Osteoblast (primary cell): ENCODE data around the gene NFKBIZ. TPM values are rescaled to one million over a fixed set of nuclear protein-coding genes. Genes with fewer than 3 reads are reported as not detected.
A peak's percentile ranks its signal among the peaks of the same experiment; 100 is the strongest.
"Not testable (repeated sequence)": the region's sequence is repeated elsewhere in the genome, so short reads cannot be mapped to it uniquely, and the experiment has no call there.

ENCODE experiments used
- DNase-seq: peaks from one replicate; pipeline ENCODE4 v3.0.0; 2011; ENCODE audit warnings: low spot score, mixed read lengths; ENCODE audit not compliant: insufficient read length; ENCODE audit errors: missing footprints
- H2AFZ ChIP-seq: 2 replicates; pipeline ENCODE4 v1.6.0; 2011; ENCODE audit warnings: mild to moderate bottlenecking, low read length
- H3K27ac ChIP-seq: 2 replicates; pipeline ENCODE4 v1.5.1; 2011; ENCODE audit warnings: mild to moderate bottlenecking, low read depth, low read length, moderate library complexity
- H3K27me3 ChIP-seq: 2 replicates; pipeline ENCODE4 v1.6.0; 2012; ENCODE audit warnings: mild to moderate bottlenecking, control low read depth, inconsistent platforms, low read length, moderate library complexity; ENCODE audit not compliant: insufficient read depth
- H3K36me3 ChIP-seq: 2 replicates; pipeline ENCODE4 v1.5.1; 2011; ENCODE audit warnings: mild to moderate bottlenecking, low read length, control low read depth, moderate library complexity; ENCODE audit not compliant: insufficient read depth
- H3K4me1 ChIP-seq: 2 replicates; pipeline ENCODE4 v1.5.1; 2011; ENCODE audit warnings: mild to moderate bottlenecking, low read length, control low read depth, moderate library complexity; ENCODE audit not compliant: insufficient read depth
- H3K4me2 ChIP-seq: 2 replicates; pipeline ENCODE4 v1.6.0; 2011; ENCODE audit warnings: mild to moderate bottlenecking, low read length; ENCODE audit not compliant: insufficient read depth
- H3K4me3 ChIP-seq: fragments of 200-600 bp; sonication (generic); 3 replicates; pipeline ENCODE4 v1.5.1; 2012; ENCODE audit warnings: mild to moderate bottlenecking, low read length, inconsistent platforms; ENCODE audit not compliant: insufficient read depth
- H3K79me2 ChIP-seq: 2 replicates; pipeline ENCODE4 v1.6.0; 2012; ENCODE audit warnings: mild to moderate bottlenecking, low read length, control low read depth, inconsistent platforms; ENCODE audit not compliant: insufficient read depth
- H3K9me3 ChIP-seq: 2 replicates; pipeline ENCODE4 v1.5.1; 2011; ENCODE audit warnings: low read depth, low read length, control low read depth
- H4K20me1 ChIP-seq: 2 replicates; pipeline ENCODE4 v1.6.0; 2012; ENCODE audit warnings: mild to moderate bottlenecking, low read length, control low read depth; ENCODE audit not compliant: insufficient read depth
- CTCF ChIP-seq: IDR thresholded peaks from 2 replicates; pipeline ENCODE4 v1.5.1; 2011; ENCODE audit warnings: mild to moderate bottlenecking, low read depth, low read length, moderate library complexity; ENCODE audit errors: extremely low read depth
- total RNA-seq: library from RNA; depleted of rRNA; stranded (reverse); fragments of >200 nt; gene quantifications from 2 replicates; pipeline ENCODE4 v1.2.3, GENCODE V29; 2012

NFKBIZ gene
- total RNA-seq, 1 donor = 55.0 TPM

- no peaks in the 10 kb centered on the region for H3K9me3 ChIP-seq
- TF ChIP-seq CTCF = no peak
- peaks cover 11% of the 10 kb centered on the region for H3K4me1 ChIP-seq
- no peaks in the 10 kb centered on the region for H3K79me2 ChIP-seq
- no peak overlapping the region for H3K4me2 ChIP-seq
- no peak overlapping the region for H2AFZ ChIP-seq
- no peaks in the 10 kb centered on the region for H4K20me1 ChIP-seq
- no peak for DNase-seq
- H3K36me3 ChIP-seq = no peaks in the 10 kb centered on the region
- H3K4me3 ChIP-seq = no peak overlapping the region
- no peaks in the 10 kb centered on the region for H3K27me3 ChIP-seq
- no peak overlapping the region for H3K27ac ChIP-seq
Measured at GRCh38 chr3:101900316-101900715, 51.0 kb downstream of the NFKBIZ start.

GRCh38 chr3:101900736-101901135 is 51.4 kb downstream of the NFKBIZ start:
- Histone ChIP-seq H3K9me3 (no peaks in the 10 kb centered on the region), H3K4me1 (peaks cover 11% of the 10 kb centered on the region), H4K20me1 (no peaks in the 10 kb centered on the region), H3K4me3 (no peak overlapping the region), H3K36me3 (no peaks in the 10 kb centered on the region), H3K79me2 (no peaks in the 10 kb centered on the region), H3K27me3 (no peaks in the 10 kb centered on the region), H3K27ac (no peak overlapping the region), H3K4me2 (no peak overlapping the region), H2AFZ (no peak overlapping the region)
- TF ChIP-seq CTCF = no peak
- DNase-seq = no peak

GRCh38 chr3:101902041-101902440 is 52.7 kb downstream of the NFKBIZ start:
- Histone ChIP-seq H4K20me1 (no peaks in the 10 kb centered on the region), H3K4me3 (no peak overlapping the region), H3K27ac (peak overlapping the region; percentile 74), H3K4me2 (no peak overlapping the region), H2AFZ (no peak overlapping the region), H3K9me3 (no peaks in the 10 kb centered on the region), H3K36me3 (no peaks in the 10 kb centered on the region), H3K79me2 (no peaks in the 10 kb centered on the region), H3K4me1 (peaks cover 11% of the 10 kb centered on the region), H3K27me3 (no peaks in the 10 kb centered on the region)
- peak; percentile 83 for DNase-seq
- no peak for TF ChIP-seq CTCF

GRCh38 chr3:101903451-101903871 is 54.1 kb downstream of the NFKBIZ start:
- Histone ChIP-seq H3K4me3 (no peak overlapping the region), H3K4me2 (no peak overlapping the region), H3K36me3 (no peaks in the 10 kb centered on the region), H3K79me2 (no peaks in the 10 kb centered on the region), H2AFZ (peak overlapping the region; percentile 1), H3K9me3 (no peaks in the 10 kb centered on the region), H4K20me1 (no peaks in the 10 kb centered on the region), H3K27me3 (no peaks in the 10 kb centered on the region), H3K4me1 (peaks cover 11% of the 10 kb centered on the region), H3K27ac (no peak overlapping the region)
- TF ChIP-seq CTCF = no peak
- DNase-seq = no peak

GRCh38 chr3:101905573-101905972 is 56.3 kb downstream of the NFKBIZ start:
- not testable (repeated sequence) for H3K9me3 ChIP-seq, H2AFZ ChIP-seq, H3K79me2 ChIP-seq, H3K4me3 ChIP-seq, H3K27me3 ChIP-seq, H3K27ac ChIP-seq, H3K36me3 ChIP-seq, H4K20me1 ChIP-seq, DNase-seq, H3K4me2 ChIP-seq
- peaks cover 11% of the 10 kb centered on the region for H3K4me1 ChIP-seq
